ENCODE results near the gene ATG101. TPM values are rescaled to one million over a fixed set of nuclear protein-coding genes. Genes with fewer than 3 reads are reported as not detected.

The ATG101 gene
- total and polyA plus RNA-seq, 7 experiments from 2014 or later: 20.7 to 39.7 (median 30.9) TPM

DNA sequence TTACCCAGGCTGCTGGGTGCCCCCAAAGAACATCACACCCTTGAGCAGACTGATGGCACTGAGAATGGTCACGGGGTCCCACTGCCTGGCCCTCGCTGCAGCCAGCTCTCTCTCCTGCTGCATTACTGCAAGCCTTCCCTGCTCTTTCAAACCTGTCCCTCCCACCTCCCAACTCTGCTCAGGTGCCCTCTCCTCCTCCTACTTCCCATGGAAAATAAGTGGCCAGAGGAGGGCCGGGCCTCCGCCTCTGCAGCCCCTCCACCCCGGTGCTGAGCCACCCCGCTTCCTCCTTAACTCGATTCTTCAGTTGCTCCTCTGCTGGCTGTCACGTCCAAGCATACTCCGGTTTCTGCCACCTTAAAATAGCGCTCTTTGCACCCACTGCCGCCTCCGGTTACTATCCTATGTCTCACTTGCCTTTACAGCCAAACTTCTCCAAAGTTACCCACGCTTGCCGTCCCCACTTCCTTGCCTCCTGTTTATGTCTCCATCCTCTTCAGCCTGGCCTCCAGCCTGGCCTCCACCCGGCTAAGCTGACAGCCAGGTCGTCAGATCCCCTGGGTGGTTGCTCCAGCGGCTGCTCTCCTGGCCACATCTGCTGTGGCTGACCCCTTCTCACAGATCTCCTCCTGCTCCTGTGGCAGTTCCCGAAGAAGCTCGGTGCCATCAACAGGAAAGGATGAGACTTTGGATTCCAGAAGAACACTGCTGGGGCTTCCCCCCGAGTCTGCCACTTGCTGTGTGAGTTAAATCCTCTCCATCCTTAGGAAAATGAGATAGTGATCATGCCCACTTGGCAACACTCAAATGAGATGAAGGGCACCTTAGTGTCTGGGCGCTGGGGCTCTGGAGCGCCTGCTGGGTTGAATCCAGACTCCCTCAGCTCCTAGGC is 17.4 kb downstream of the ATG101 start:
- DNase-seq (no peak), ATAC-seq (no peak)
- Mint-ChIP-seq H3K27ac (no peak overlapping the region), H3K4me3 (no peak overlapping the region), H3K9me3 (peaks cover 0 to 1% (median 0%) of the 10 kb centered on the region in 11 donors), H3K4me1 (peaks cover 3 to 8% (median 5%) of the 10 kb centered on the region in 7 donors), H3K36me3 (peaks cover 0 to 3% (median 0%) of the 10 kb centered on the region in 5 donors), H3K27me3 (peaks cover 38 to 52% (median 42%) of the 10 kb centered on the region in 5 donors)
- Histone ChIP-seq H3K4me3 (ENCODE audit: low read length) (no peak overlapping the region), H3K27ac (ENCODE audit: low read depth, low read length) (no peak overlapping the region), H3K27me3 (ENCODE audit: control insufficient read depth in 2 of 2, insufficient read depth in 2 of 2, low read length in 2 of 2) (peaks cover 0 to 4% of the 10 kb centered on the region in 2 donors), H3K9me3 (ENCODE audit: control insufficient read depth in 2 of 3, low read length in 3 of 3) (no peaks in the 10 kb centered on the region), H3K36me3 (ENCODE audit: control insufficient read depth in 2 of 3, insufficient read depth in 3 of 3, low read length in 3 of 3) (no peaks in the 10 kb centered on the region), H3K4me1 (ENCODE audit: control insufficient read depth in 2 of 2, insufficient read depth in 2 of 2, low read length in 2 of 2) (no peaks in the 10 kb centered on the region)
- POLR2A ChIA-PET: no interaction called here
- intact Hi-C loops (cut with micrococcal nuclease): no loop called here
- CTCF ChIA-PET: interaction anchor here (3.2 to 21.9 kb wide), 2 partner anchors 61 to 94 kb away, joined by 10 to 457 read pairs; no protein-coding TSS in a partner anchor

- no peak overlapping the region for H3K27ac ChIP-seq (ENCODE audit: low read depth, low read length)
- no peak for DNase-seq
- Mint-ChIP-seq H3K4me1 (peaks cover 2 to 6% (median 3%) of the 10 kb centered on the region in 7 donors), H3K27ac (no peak overlapping the region), H3K27me3 (peaks cover 42 to 54% (median 46%) of the 10 kb centered on the region in 5 donors), H3K9me3 (peaks cover 0 to 1% (median 0%) of the 10 kb centered on the region in 11 donors), H3K36me3 (peaks cover 0 to 3% (median 0%) of the 10 kb centered on the region in 5 donors), H3K4me3 (no peak overlapping the region)
- peak; percentile 26 for ATAC-seq
- CTCF ChIA-PET: interaction anchor here (21.9 kb wide), 1 partner anchor 62 kb away, joined by 457 read pairs; no protein-coding TSS in a partner anchor
- H3K27me3 ChIP-seq (ENCODE audit: control insufficient read depth in 2 of 2, insufficient read depth in 2 of 2, low read length in 2 of 2): peaks cover 0 to 4% of the 10 kb centered on the region in 2 donors
- H3K4me1 ChIP-seq (ENCODE audit: control insufficient read depth in 2 of 2, insufficient read depth in 2 of 2, low read length in 2 of 2): no peaks in the 10 kb centered on the region
- no peaks in the 10 kb centered on the region for H3K36me3 ChIP-seq (ENCODE audit: control insufficient read depth in 2 of 3, insufficient read depth in 3 of 3, low read length in 3 of 3)
- POLR2A ChIA-PET: no interaction called here
- intact Hi-C loops (cut with micrococcal nuclease): no loop called here
- H3K9me3 ChIP-seq (ENCODE audit: control insufficient read depth in 2 of 3, low read length in 3 of 3): no peaks in the 10 kb centered on the region
- no peak overlapping the region for H3K4me3 ChIP-seq (ENCODE audit: low read length)
Measured at GRCh38 chr12:52087961-52088820, 18.4 kb downstream of the ATG101 start.

- H3K27me3 ChIP-seq (ENCODE audit: control insufficient read depth in 2 of 2, insufficient read depth in 2 of 2, low read length in 2 of 2): peaks cover 0 to 4% of the 10 kb centered on the region in 2 donors
- H3K9me3 ChIP-seq (ENCODE audit: control insufficient read depth in 2 of 3, low read length in 3 of 3): no peaks in the 10 kb centered on the region
- DNase-seq: no peak
- no peaks in the 10 kb centered on the region for H3K4me1 Mint-ChIP-seq
- ChIA-PET CTCF (interaction anchor here (1.0 kb wide), 1 partner anchor 65 kb away, joined by 4 read pairs; no protein-coding TSS in a partner anchor), POLR2A (no interaction called here)
- H3K4me3 ChIP-seq (ENCODE audit: low read length): no peak overlapping the region
- no peaks in the 10 kb centered on the region for H3K4me1 ChIP-seq (ENCODE audit: control insufficient read depth in 2 of 2, insufficient read depth in 2 of 2, low read length in 2 of 2)
- no peak overlapping the region for H3K4me3 Mint-ChIP-seq
- H3K27ac ChIP-seq (ENCODE audit: low read depth, low read length): no peak overlapping the region
- H3K36me3 ChIP-seq (ENCODE audit: control insufficient read depth in 2 of 3, insufficient read depth in 3 of 3, low read length in 3 of 3): no peaks in the 10 kb centered on the region
- peaks cover 44 to 62% (median 50%) of the 10 kb centered on the region in 5 donors for H3K27me3 Mint-ChIP-seq
- H3K27ac Mint-ChIP-seq: no peak overlapping the region
- ATAC-seq: no peak
- no peaks in the 10 kb centered on the region for H3K9me3 Mint-ChIP-seq
- intact Hi-C loops (cut with micrococcal nuclease): no loop called here
- H3K36me3 Mint-ChIP-seq: peaks cover 0 to 3% (median 0%) of the 10 kb centered on the region in 5 donors
Measured at GRCh38 chr12:52089491-52089890, 19.7 kb downstream of the ATG101 start.

- ATAC-seq (no peak), DNase-seq (no peak)
- Mint-ChIP-seq H3K4me1 (no peaks in the 10 kb centered on the region), H3K9me3 (peaks cover 0 to 1% (median 0%) of the 10 kb centered on the region in 11 donors), H3K36me3 (peaks cover 0 to 3% (median 0%) of the 10 kb centered on the region in 5 donors), H3K27ac (no peak overlapping the region), H3K4me3 (no peak overlapping the region), H3K27me3 (peaks cover 45 to 66% (median 52%) of the 10 kb centered on the region in 5 donors)
- H3K27me3 ChIP-seq (ENCODE audit: control insufficient read depth in 2 of 2, insufficient read depth in 2 of 2, low read length in 2 of 2): peaks cover 0 to 4% of the 10 kb centered on the region in 2 donors
- H3K9me3 ChIP-seq (ENCODE audit: control insufficient read depth in 2 of 3, low read length in 3 of 3): no peaks in the 10 kb centered on the region
- H3K36me3 ChIP-seq (ENCODE audit: control insufficient read depth in 2 of 3, insufficient read depth in 3 of 3, low read length in 3 of 3): no peaks in the 10 kb centered on the region
- H3K27ac ChIP-seq (ENCODE audit: low read depth, low read length): no peak overlapping the region
- intact Hi-C loops (cut with micrococcal nuclease): no loop called here
- H3K4me1 ChIP-seq (ENCODE audit: control insufficient read depth in 2 of 2, insufficient read depth in 2 of 2, low read length in 2 of 2): no peaks in the 10 kb centered on the region
- ChIA-PET CTCF (no interaction called here), POLR2A (no interaction called here)
- no peak overlapping the region for H3K4me3 ChIP-seq (ENCODE audit: low read length)
Measured at GRCh38 chr12:52090291-52090690, 20.5 kb downstream of the ATG101 start.

DNA sequence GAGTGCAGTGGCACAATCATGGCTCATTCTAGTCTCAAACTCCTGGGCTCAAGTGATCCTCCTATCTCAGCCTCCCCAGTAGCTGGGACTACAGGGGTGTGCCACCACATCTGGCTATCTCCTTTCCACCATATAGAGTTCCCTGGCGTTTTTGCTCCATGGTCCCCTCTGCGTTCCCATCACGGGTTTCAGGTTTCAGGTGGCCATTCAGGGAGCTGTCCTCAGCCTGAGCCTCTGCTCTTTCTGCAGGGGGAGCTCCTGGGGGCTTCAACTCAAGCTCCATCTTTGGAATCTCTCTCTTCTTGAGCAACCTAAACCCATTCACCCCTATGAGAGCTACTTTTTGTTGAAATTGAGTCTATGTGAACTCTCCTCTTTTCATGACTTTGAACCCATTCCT is 21.3 kb downstream of the ATG101 start:
- Mint-ChIP-seq H3K4me3 (no peak overlapping the region), H3K36me3 (peaks cover 0 to 3% (median 0%) of the 10 kb centered on the region in 5 donors), H3K9me3 (peaks cover 0 to 1% (median 0%) of the 10 kb centered on the region in 11 donors), H3K4me1 (no peaks in the 10 kb centered on the region), H3K27ac (no peak overlapping the region), H3K27me3 (peaks cover 45 to 74% (median 56%) of the 10 kb centered on the region in 5 donors)
- ChIA-PET POLR2A (no interaction called here), CTCF (interaction anchor here (0.5 to 1.7 kb wide), 2 partner anchors 65 to 384 kb away, joined by 3 to 9 read pairs; no protein-coding TSS in a partner anchor)
- DNase-seq (no peak), ATAC-seq (no peak)
- no peak overlapping the region for H3K27ac ChIP-seq (ENCODE audit: low read depth, low read length)
- H3K36me3 ChIP-seq (ENCODE audit: control insufficient read depth in 2 of 3, insufficient read depth in 3 of 3, low read length in 3 of 3): no peaks in the 10 kb centered on the region
- intact Hi-C loops (cut with micrococcal nuclease): no loop called here
- H3K27me3 ChIP-seq (ENCODE audit: control insufficient read depth in 2 of 2, insufficient read depth in 2 of 2, low read length in 2 of 2): peaks cover 0 to 4% of the 10 kb centered on the region in 2 donors
- no peaks in the 10 kb centered on the region for H3K4me1 ChIP-seq (ENCODE audit: control insufficient read depth in 2 of 2, insufficient read depth in 2 of 2, low read length in 2 of 2)
- H3K9me3 ChIP-seq (ENCODE audit: control insufficient read depth in 2 of 3, low read length in 3 of 3): no peaks in the 10 kb centered on the region
- no peak overlapping the region for H3K4me3 ChIP-seq (ENCODE audit: low read length)

- H3K27me3 Mint-ChIP-seq: peaks cover 46 to 71% (median 56%) of the 10 kb centered on the region in 5 donors
Measured at GRCh38 chr12:52091869-52092268, 22.1 kb downstream of the ATG101 start.

More at GRCh38 chr12:52091869-52092268, 22.1 kb downstream of the ATG101 start:
- Mint-ChIP-seq H3K4me3 (no peak overlapping the region), H3K4me1 (no peaks in the 10 kb centered on the region), H3K27ac (no peak overlapping the region), H3K9me3 (peaks cover 0 to 1% (median 0%) of the 10 kb centered on the region in 11 donors), H3K36me3 (peaks cover 0 to 3% (median 0%) of the 10 kb centered on the region in 5 donors)
- intact Hi-C loops (cut with micrococcal nuclease): no loop called here
- CTCF ChIA-PET: interaction anchor here (1.7 kb wide), 1 partner anchor 66 kb away, joined by 9 read pairs; no protein-coding TSS in a partner anchor
- POLR2A ChIA-PET: no interaction called here
- ATAC-seq: no peak
- no peak for DNase-seq
- Histone ChIP-seq H3K27ac (ENCODE audit: low read depth, low read length) (no peak overlapping the region), H3K36me3 (ENCODE audit: control insufficient read depth in 2 of 3, insufficient read depth in 3 of 3, low read length in 3 of 3) (no peaks in the 10 kb centered on the region), H3K4me1 (ENCODE audit: control insufficient read depth in 2 of 2, insufficient read depth in 2 of 2, low read length in 2 of 2) (no peaks in the 10 kb centered on the region), H3K27me3 (ENCODE audit: control insufficient read depth in 2 of 2, insufficient read depth in 2 of 2, low read length in 2 of 2) (peaks cover 0 to 4% of the 10 kb centered on the region in 2 donors), H3K9me3 (ENCODE audit: control insufficient read depth in 2 of 3, low read length in 3 of 3) (no peaks in the 10 kb centered on the region), H3K4me3 (ENCODE audit: low read length) (no peak overlapping the region)

All from naive thymus-derived CD4-positive, alpha-beta T cell (primary cell).